Measurements from ENCODE around the gene ADA. TPM values are rescaled to one million over a fixed set of nuclear protein-coding genes. Genes with fewer than 3 reads are reported as not detected.
A peak's percentile ranks its signal among the peaks of the same experiment; 100 is the strongest.

Gene ADA
- total RNA-seq, 1 experiment from 2014 or later = 13.0 TPM

DNA sequence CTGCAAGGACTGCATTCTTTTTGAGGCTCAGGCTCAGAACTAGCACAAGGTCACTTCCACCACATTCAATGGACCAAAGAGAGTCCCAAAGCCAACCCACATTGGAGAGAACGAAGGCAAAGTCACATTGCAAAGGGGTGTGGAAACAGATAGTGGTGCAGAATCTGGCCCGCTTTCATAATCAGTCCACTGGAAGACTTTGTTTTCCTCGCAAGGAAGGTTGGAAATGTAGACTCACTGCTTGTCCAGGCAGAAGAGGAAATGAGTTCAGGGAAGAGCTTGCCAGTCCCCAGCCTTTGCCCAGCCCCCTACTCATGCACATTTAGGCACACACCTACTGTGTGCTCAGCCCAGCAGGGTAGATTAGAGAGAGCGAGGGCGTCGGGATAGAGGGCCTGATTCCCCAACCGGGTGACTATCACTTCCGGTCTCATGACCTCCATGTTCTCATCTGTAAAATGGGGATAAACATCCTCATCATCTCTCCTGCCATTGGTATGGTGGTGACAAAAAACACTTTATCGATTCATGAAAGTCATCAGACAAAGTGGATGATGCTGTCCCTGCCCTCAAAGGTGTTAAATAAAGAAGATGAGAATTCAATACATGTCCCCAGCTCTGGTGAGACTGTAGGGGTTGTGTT, 39.4 kb upstream of the ADA start:
- Histone ChIP-seq H3K4me2 (ENCODE audit: low read length) (no peak overlapping the region), H3K27me3 (ENCODE audit: low read length) (no peaks in the 10 kb centered on the region), H3K9ac (ENCODE audit: low read length) (no peak overlapping the region), H3K4me1 (ENCODE audit: insufficient read depth, low read length) (peaks cover 18% of the 10 kb centered on the region), H3K4me3 (ENCODE audit: low read length) (no peak overlapping the region), H2AFZ (ENCODE audit: low read length) (no peak overlapping the region), H3K36me3 (ENCODE audit: low read depth, low read length) (no peaks in the 10 kb centered on the region), H3F3A (ENCODE audit: low read length, unreplicated experiment) (no peaks in the 10 kb centered on the region), H3K9me3 (ENCODE audit: low read length) (no peaks in the 10 kb centered on the region), H3K79me2 (ENCODE audit: low read length) (no peaks in the 10 kb centered on the region), H3K9me2 (replicated peaks; ENCODE audit: low read length) (no peaks in the 10 kb centered on the region), H4K20me1 (ENCODE audit: low read length) (no peaks in the 10 kb centered on the region), H3K27ac (ENCODE audit: low read length) (no peak overlapping the region)
- no peak for ATAC-seq
- intact Hi-C loops (cut with micrococcal nuclease) = no loop called here
- CTCF ChIA-PET = no interaction called here
- no peak for DNase-seq
- POLR2A ChIA-PET (ENCODE audit: unreplicated experiment) = no interaction called here
- no peak for TF ChIP-seq EZH2phosphoT487 (IDR thresholded peaks at IDR 0.05; ENCODE audit: borderline replicate concordance, low read length)
- TF ChIP-seq, protein P1, sequence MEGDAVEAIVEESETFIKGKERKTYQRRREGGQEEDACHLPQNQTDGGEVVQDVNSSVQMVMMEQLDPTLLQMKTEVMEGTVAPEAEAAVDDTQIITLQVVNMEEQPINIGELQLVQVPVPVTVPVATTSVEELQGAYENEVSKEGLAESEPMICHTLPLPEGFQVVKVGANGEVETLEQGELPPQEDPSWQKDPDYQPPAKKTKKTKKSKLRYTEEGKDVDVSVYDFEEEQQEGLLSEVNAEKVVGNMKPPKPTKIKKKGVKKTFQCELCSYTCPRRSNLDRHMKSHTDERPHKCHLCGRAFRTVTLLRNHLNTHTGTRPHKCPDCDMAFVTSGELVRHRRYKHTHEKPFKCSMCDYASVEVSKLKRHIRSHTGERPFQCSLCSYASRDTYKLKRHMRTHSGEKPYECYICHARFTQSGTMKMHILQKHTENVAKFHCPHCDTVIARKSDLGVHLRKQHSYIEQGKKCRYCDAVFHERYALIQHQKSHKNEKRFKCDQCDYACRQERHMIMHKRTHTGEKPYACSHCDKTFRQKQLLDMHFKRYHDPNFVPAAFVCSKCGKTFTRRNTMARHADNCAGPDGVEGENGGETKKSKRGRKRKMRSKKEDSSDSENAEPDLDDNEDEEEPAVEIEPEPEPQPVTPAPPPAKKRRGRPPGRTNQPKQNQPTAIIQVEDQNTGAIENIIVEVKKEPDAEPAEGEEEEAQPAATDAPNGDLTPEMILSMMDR (conservative IDR thresholded peaks at IDR 0.05; ENCODE audit: low read depth, low read length) = no peak
- no peak for TF ChIP-seq EZH2 (IDR thresholded peaks at IDR 0.05; ENCODE audit: low read length, unreplicated experiment)
- BruUV-seq (replicated peaks) = no TSS peak

DNA sequence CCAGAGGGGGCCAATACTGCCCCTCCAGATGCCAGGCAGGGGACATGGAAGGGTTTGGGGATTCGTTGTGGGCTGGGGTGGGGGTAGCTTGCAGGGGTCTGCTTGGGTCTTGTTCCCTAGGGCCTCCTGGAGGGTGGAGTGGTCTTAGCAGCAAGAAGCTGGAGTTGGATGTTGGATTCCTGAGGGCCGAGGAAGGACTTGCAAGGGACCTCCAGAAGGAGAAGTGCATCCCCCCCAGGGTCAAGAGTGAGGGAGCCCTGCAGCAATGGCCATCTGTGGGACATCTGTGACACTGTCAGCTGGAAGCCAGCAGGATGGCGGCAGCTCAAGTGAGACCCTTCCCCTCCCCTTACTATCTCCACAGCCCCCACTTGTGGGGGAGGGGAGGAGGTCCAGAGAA, 38.3 kb upstream of the ADA start:
- BruUV-seq (replicated peaks) = no TSS peak
- H2AFZ ChIP-seq (ENCODE audit: low read length) = no peak overlapping the region
- H3K27ac ChIP-seq (ENCODE audit: low read length) = no peak overlapping the region
- ChIA-PET CTCF (interaction anchor here (0.6 kb wide), 1 partner anchor 43 kb away, joined by 4 read pairs; no protein-coding TSS in a partner anchor), POLR2A (ENCODE audit: unreplicated experiment) (no interaction called here)
- ATAC-seq = no peak
- no peaks in the 10 kb centered on the region for H3K9me3 ChIP-seq (ENCODE audit: low read length)
- H3K27me3 ChIP-seq (ENCODE audit: low read length) = no peaks in the 10 kb centered on the region
- no peaks in the 10 kb centered on the region for H4K20me1 ChIP-seq (ENCODE audit: low read length)
- H3K9me2 ChIP-seq (replicated peaks; ENCODE audit: low read length) = no peaks in the 10 kb centered on the region
- no peak for DNase-seq
- no peak overlapping the region for H3K4me3 ChIP-seq (ENCODE audit: low read length)
- H3K36me3 ChIP-seq (ENCODE audit: low read depth, low read length) = no peaks in the 10 kb centered on the region
- TF ChIP-seq, protein P1 (conservative IDR thresholded peaks at IDR 0.05; ENCODE audit: low read depth, low read length) = no peak
- TF ChIP-seq EZH2 (IDR thresholded peaks at IDR 0.05; ENCODE audit: low read length, unreplicated experiment) = no peak
- TF ChIP-seq EZH2phosphoT487 (IDR thresholded peaks at IDR 0.05; ENCODE audit: borderline replicate concordance, low read length) = no peak
- no peak overlapping the region for H3K9ac ChIP-seq (ENCODE audit: low read length)
- H3K4me1 ChIP-seq (ENCODE audit: insufficient read depth, low read length) = peaks cover 21% of the 10 kb centered on the region
- H3K4me2 ChIP-seq (ENCODE audit: low read length) = no peak overlapping the region
- intact Hi-C loops (cut with micrococcal nuclease) = no loop called here
- no peaks in the 10 kb centered on the region for H3F3A ChIP-seq (ENCODE audit: low read length, unreplicated experiment)
- H3K79me2 ChIP-seq (ENCODE audit: low read length) = no peaks in the 10 kb centered on the region

DNA sequence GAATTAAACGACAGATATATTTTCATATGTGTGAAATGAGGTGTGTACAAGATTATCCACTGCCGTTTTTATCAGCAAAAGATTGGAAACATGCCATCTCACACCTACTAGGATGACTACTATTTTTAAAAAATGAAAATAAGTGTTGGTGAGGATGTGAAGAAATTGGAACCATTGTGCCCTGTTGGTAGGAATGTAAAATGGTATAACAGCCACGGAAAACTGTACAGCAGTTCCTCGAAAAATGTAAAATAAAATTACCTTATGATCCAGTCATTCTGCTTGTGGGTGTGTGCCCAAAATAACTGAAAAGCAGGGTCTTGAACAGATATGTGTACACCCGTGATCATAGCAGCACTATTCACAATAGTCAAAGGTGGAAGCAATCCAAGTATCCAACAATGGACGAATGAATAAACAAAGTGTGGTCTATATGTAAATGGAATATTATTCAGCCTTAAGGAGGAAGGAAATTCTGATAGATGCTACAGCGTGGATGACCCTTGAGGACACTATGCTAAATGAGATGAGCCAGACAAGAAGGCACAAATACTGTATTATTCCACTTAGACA, 36.6 kb upstream of the ADA start:
- CTCF ChIA-PET = no interaction called here

More for the DNA sequence above, 36.6 kb upstream of the ADA start:
- H3K4me3 ChIP-seq (ENCODE audit: low read length) = no peak overlapping the region
- no peaks in the 10 kb centered on the region for H4K20me1 ChIP-seq (ENCODE audit: low read length)
- H3K9me2 ChIP-seq (replicated peaks; ENCODE audit: low read length) = no peaks in the 10 kb centered on the region
- POLR2A ChIA-PET (ENCODE audit: unreplicated experiment) = no interaction called here
- H3K4me2 ChIP-seq (ENCODE audit: low read length) = no peak overlapping the region
- BruUV-seq (replicated peaks) = no TSS peak
- peaks cover 24% of the 10 kb centered on the region for H3K4me1 ChIP-seq (ENCODE audit: insufficient read depth, low read length)
- no peak for TF ChIP-seq EZH2 (IDR thresholded peaks at IDR 0.05; ENCODE audit: low read length, unreplicated experiment)
- TF ChIP-seq EZH2phosphoT487 (IDR thresholded peaks at IDR 0.05; ENCODE audit: borderline replicate concordance, low read length) = no peak
- TF ChIP-seq, protein P1 (conservative IDR thresholded peaks at IDR 0.05; ENCODE audit: low read depth, low read length) = 0 out of 2 replicates have a peak, but pooled peaks have one; percentile 10
- ATAC-seq = no peak
- H3K36me3 ChIP-seq (ENCODE audit: low read depth, low read length) = no peaks in the 10 kb centered on the region
- H3F3A ChIP-seq (ENCODE audit: low read length, unreplicated experiment) = no peaks in the 10 kb centered on the region
- H3K27me3 ChIP-seq (ENCODE audit: low read length) = no peaks in the 10 kb centered on the region
- H3K9ac ChIP-seq (ENCODE audit: low read length) = no peak overlapping the region
- intact Hi-C loops (cut with micrococcal nuclease) = no loop called here
- no peak overlapping the region for H3K27ac ChIP-seq (ENCODE audit: low read length)
- H2AFZ ChIP-seq (ENCODE audit: low read length) = no peak overlapping the region
- no peak for DNase-seq
- no peaks in the 10 kb centered on the region for H3K9me3 ChIP-seq (ENCODE audit: low read length)
- no peaks in the 10 kb centered on the region for H3K79me2 ChIP-seq (ENCODE audit: low read length)
